GM12801 (cell line): ENCODE measurements around the gene S100A4.

Experiments
- CTCF ChIP-seq: IDR thresholded peaks from one replicate; pipeline ENCODE4 v1.5.1; 2011; ENCODE audit warnings: control low read depth; ENCODE audit not compliant: insufficient read length; ENCODE audit errors: extremely low read depth

S100A4 gene

GRCh38 chr1:153541641-153542590 is 3.7 kb downstream of the S100A4 start:
- TF ChIP-seq CTCF = no peak

- no peak for TF ChIP-seq CTCF
Observed at GRCh38 chr1:153540394-153541361, 4.9 kb downstream of the S100A4 start, which contains the start of gene S100A5. Gene S100A5, minus strand, starts transcription at chr1:153540934. Its CDS starts 743 bp downstream, at chr1:153540191.

- TF ChIP-seq CTCF = no peak
Observed at GRCh38 chr1:153539395-153540093, 6.1 kb downstream of the S100A4 start.

GRCh38 chr1:153538315-153538821 is 7.2 kb downstream of the S100A4 start:
- TF ChIP-seq CTCF = no peak

- no peak for TF ChIP-seq CTCF
Observed at GRCh38 chr1:153537376-153537730, 8.3 kb downstream of the S100A4 start.

GRCh38 chr1:153536671-153537375 is 8.8 kb downstream of the S100A4 start:
- no peak for TF ChIP-seq CTCF
